HEK293T (cell line): ENCODE results near the gene TRIM15.

Experiments
- ARNT ChIP-seq: fragments of 450-650 bp; IDR thresholded peaks from 2 replicates; pipeline ENCODE4 v1.6.1; 2017; ENCODE audit warnings: mild to moderate bottlenecking
- BHLHE40 ChIP-seq: fragments of 450-650 bp; IDR thresholded peaks from 2 replicates; pipeline ENCODE4 v1.6.1; 2016; ENCODE audit warnings: mild to moderate bottlenecking, moderate library complexity, borderline replicate concordance
- CTBP1 ChIP-seq: fragments of 450-650 bp; IDR thresholded peaks from 2 replicates; pipeline ENCODE4 v1.6.1; 2016; ENCODE audit warnings: borderline replicate concordance
- ELF4 ChIP-seq: fragments of 450-650 bp; IDR thresholded peaks from 2 replicates; pipeline ENCODE4 v1.6.1; 2017; ENCODE audit warnings: antibody characterized with exemption
- FOXA1 ChIP-seq: fragments of 450-650 bp; IDR thresholded peaks from 2 replicates; pipeline ENCODE4 v1.6.1; 2016; ENCODE audit warnings: mild to moderate bottlenecking
- FOXK2 ChIP-seq: fragments of 450-650 bp; IDR thresholded peaks from 2 replicates; pipeline ENCODE4 v1.6.1; 2016; ENCODE audit warnings: mild to moderate bottlenecking
- FOXM1 ChIP-seq: fragments of 450-650 bp; IDR thresholded peaks from 2 replicates; pipeline ENCODE4 v1.6.1; 2017; ENCODE audit warnings: mild to moderate bottlenecking, borderline replicate concordance
- HDGF ChIP-seq: fragments of 450-650 bp; IDR thresholded peaks from 2 replicates; pipeline ENCODE4 v1.6.1; 2017; ENCODE audit warnings: antibody characterized with exemption, borderline replicate concordance
- LEF1 ChIP-seq: fragments of 450-650 bp; IDR thresholded peaks from 2 replicates; pipeline ENCODE4 v1.6.1; 2017; ENCODE audit warnings: mild to moderate bottlenecking, borderline replicate concordance
- SP1 ChIP-seq: fragments of 450-650 bp; IDR thresholded peaks from 2 replicates; pipeline ENCODE4 v1.6.1; 2017
- SUZ12 ChIP-seq: fragments of 450-650 bp; IDR thresholded peaks from 2 replicates; pipeline ENCODE4 v1.6.1; 2016; ENCODE audit warnings: mild to moderate bottlenecking
- TARDBP ChIP-seq: fragments of 450-650 bp; IDR thresholded peaks from 2 replicates; pipeline ENCODE4 v1.6.1; 2016
- ZNF384 ChIP-seq: fragments of 450-650 bp; IDR thresholded peaks from 2 replicates; pipeline ENCODE4 v1.6.1; 2016

- TF ChIP-seq ELF4 = no peak
- TF ChIP-seq FOXK2 = no peak
- TF ChIP-seq ZNF384 = no peak
- no peak for TF ChIP-seq FOXA1
- no peak for TF ChIP-seq SP1
- no peak for TF ChIP-seq SUZ12
- no peak for TF ChIP-seq BHLHE40
- TF ChIP-seq CTBP1 = no peak
- TF ChIP-seq TARDBP = no peak
- no peak for TF ChIP-seq LEF1
- no peak for TF ChIP-seq ARNT
- no peak for TF ChIP-seq FOXM1
- no peak for TF ChIP-seq HDGF
These were observed 3.8 kb downstream of the TRIM15 start for GRCh38 chr6:30167101-30167500.
